NCI-H460 (cell line): Measurements from ENCODE around the gene SLC6A6. TPM values are rescaled to one million over a fixed set of nuclear protein-coding genes. Genes with fewer than 3 reads are reported as not detected.
A peak's percentile ranks its signal among the peaks of the same experiment; 100 is the strongest.

Experiments
- DNase-seq: peaks from one replicate; pipeline ENCODE4 v3.0.0-alpha.2; 2016; ENCODE audit warnings: low read depth; ENCODE audit errors: extremely low read depth
- total RNA-seq: library from RNA; depleted of rRNA; stranded (reverse); fragments of >200 nt; shearing (Covaris generic); gene quantifications from 2 replicates; pipeline ENCODE4 v1.2.3, GENCODE V29; 2014

Gene SLC6A6
- total RNA-seq, 1 experiment from 2014 or later = 123 TPM

- DNase-seq = no peak
Measured at GRCh38 chr3:14451844-14452739, 49.7 kb downstream of the SLC6A6 start.

- no peak for DNase-seq
Measured at GRCh38 chr3:14452740-14453710, 50.6 kb downstream of the SLC6A6 start.

- no peak for DNase-seq
Measured at GRCh38 chr3:14453876-14454638, 51.7 kb downstream of the SLC6A6 start.

- no peak for DNase-seq
Measured at GRCh38 chr3:14454639-14455310, 52.4 kb downstream of the SLC6A6 start.

- DNase-seq = no peak
Measured at GRCh38 chr3:14455571-14456317, 53.3 kb downstream of the SLC6A6 start.

- DNase-seq = no peak
Measured at GRCh38 chr3:14456794-14457193, 54.4 kb downstream of the SLC6A6 start.

GRCh38 chr3:14457481-14457880 is 55.1 kb downstream of the SLC6A6 start:
- DNase-seq = no peak

GRCh38 chr3:14457999-14458398 is 55.6 kb downstream of the SLC6A6 start:
- DNase-seq = no peak

- DNase-seq = no peak
Measured at GRCh38 chr3:14458434-14459275, 56.2 kb downstream of the SLC6A6 start.

GRCh38 chr3:14459384-14459783 is 57.0 kb downstream of the SLC6A6 start:
- DNase-seq = no peak

- no peak for DNase-seq
Measured at GRCh38 chr3:14459787-14460186, 57.4 kb downstream of the SLC6A6 start.

- DNase-seq = no peak
Measured at GRCh38 chr3:14460342-14461005, 58.1 kb downstream of the SLC6A6 start.

GRCh38 chr3:14461006-14461747 is 58.8 kb downstream of the SLC6A6 start:
- no peak for DNase-seq

GRCh38 chr3:14461748-14462324 is 59.4 kb downstream of the SLC6A6 start:
- DNase-seq = peak; percentile 19

- no peak for DNase-seq
Measured at GRCh38 chr3:14462738-14463137, 60.3 kb downstream of the SLC6A6 start.

- no peak for DNase-seq
Measured at GRCh38 chr3:14463330-14464140, 61.1 kb downstream of the SLC6A6 start.
